ENCODE measurements around the gene SLC15A4. TPM values are rescaled to one million over a fixed set of nuclear protein-coding genes. Genes with fewer than 3 reads are reported as not detected.

Gene SLC15A4
- total and polyA plus RNA-seq, 4 donors: 7.3 to 25.3 (median 14.9) TPM

- H3K27me3 ChIP-seq (ENCODE audit: control insufficient read depth in 4 of 4, insufficient read depth in 4 of 4, low read length in 3 of 4): no peaks in the 10 kb centered on the region
- H3K27ac ChIP-seq (ENCODE audit: low read depth in 1 of 2, low read length in 2 of 2): no peak overlapping the region
- no peak for DNase-seq (ENCODE audit: low spot score)
- H3K9me3 ChIP-seq (ENCODE audit: control insufficient read depth in 4 of 4, low read length in 3 of 4): no peaks in the 10 kb centered on the region
- no peak overlapping the region for H3K9ac ChIP-seq (ENCODE audit: low read depth in 1 of 2, low read length in 2 of 2)
- 74% methylated on average over 13 of the region's 13 CpGs for WGBS
- H3K4me3 ChIP-seq (ENCODE audit: low read depth in 1 of 3, low read length in 3 of 3): no peak overlapping the region
- H3K4me1 ChIP-seq (ENCODE audit: control insufficient read depth in 4 of 4, insufficient read depth in 4 of 4, low read length in 3 of 4): no peaks in the 10 kb centered on the region
- no peaks in the 10 kb centered on the region for H3K36me3 ChIP-seq (ENCODE audit: control insufficient read depth in 4 of 4, insufficient read depth in 3 of 4, low read depth in 1 of 4, low read length in 3 of 4)
- TF ChIP-seq EGR1 (IDR thresholded peaks at IDR 0.05; ENCODE audit: low read depth in 2 of 2) (no peak), RXRA (IDR thresholded peaks at IDR 0.05) (no peak), SP1 (IDR thresholded peaks at IDR 0.05) (no peak), HNF4G (IDR thresholded peaks at IDR 0.05) (no peak), MAX (IDR thresholded peaks at IDR 0.05) (no peak), FOXA1 (IDR thresholded peaks at IDR 0.05) (no peak), JUND (IDR thresholded peaks at IDR 0.05) (no peak), FOXA2 (IDR thresholded peaks at IDR 0.05) (no peak), RAD21 (IDR thresholded peaks at IDR 0.05) (no peak), ATF3 (IDR thresholded peaks at IDR 0.05) (no peak), NR2F2 (IDR thresholded peaks at IDR 0.05) (no peak), HNF4A (conservative IDR thresholded peaks at IDR 0.05) (no peak), YY1 (IDR thresholded peaks at IDR 0.05) (no peak), GABPA (IDR thresholded peaks at IDR 0.05 in 1 of 2, conservative IDR thresholded peaks at IDR 0.05 in 1 of 2) (no peak)
- TF ChIP-seq, protein P1, sequence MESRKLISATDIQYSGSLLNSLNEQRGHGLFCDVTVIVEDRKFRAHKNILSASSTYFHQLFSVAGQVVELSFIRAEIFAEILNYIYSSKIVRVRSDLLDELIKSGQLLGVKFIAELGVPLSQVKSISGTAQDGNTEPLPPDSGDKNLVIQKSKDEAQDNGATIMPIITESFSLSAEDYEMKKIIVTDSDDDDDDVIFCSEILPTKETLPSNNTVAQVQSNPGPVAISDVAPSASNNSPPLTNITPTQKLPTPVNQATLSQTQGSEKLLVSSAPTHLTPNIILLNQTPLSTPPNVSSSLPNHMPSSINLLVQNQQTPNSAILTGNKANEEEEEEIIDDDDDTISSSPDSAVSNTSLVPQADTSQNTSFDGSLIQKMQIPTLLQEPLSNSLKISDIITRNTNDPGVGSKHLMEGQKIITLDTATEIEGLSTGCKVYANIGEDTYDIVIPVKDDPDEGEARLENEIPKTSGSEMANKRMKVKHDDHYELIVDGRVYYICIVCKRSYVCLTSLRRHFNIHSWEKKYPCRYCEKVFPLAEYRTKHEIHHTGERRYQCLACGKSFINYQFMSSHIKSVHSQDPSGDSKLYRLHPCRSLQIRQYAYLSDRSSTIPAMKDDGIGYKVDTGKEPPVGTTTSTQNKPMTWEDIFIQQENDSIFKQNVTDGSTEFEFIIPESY (IDR thresholded peaks at IDR 0.05): no peak
Measured at GRCh38 chr12:128747441-128747840, 76.3 kb downstream of the SLC15A4 start.

- no peaks in the 10 kb centered on the region for H3K4me1 ChIP-seq (ENCODE audit: control insufficient read depth in 4 of 4, insufficient read depth in 4 of 4, low read length in 3 of 4)
- no peak overlapping the region for H3K4me3 ChIP-seq (ENCODE audit: low read depth in 1 of 3, low read length in 3 of 3)
- no peaks in the 10 kb centered on the region for H3K27me3 ChIP-seq (ENCODE audit: control insufficient read depth in 4 of 4, insufficient read depth in 4 of 4, low read length in 3 of 4)
- DNase-seq (ENCODE audit: low spot score): no peak
- H3K27ac ChIP-seq (ENCODE audit: low read depth in 1 of 2, low read length in 2 of 2): no peak overlapping the region
- no peaks in the 10 kb centered on the region for H3K36me3 ChIP-seq (ENCODE audit: control insufficient read depth in 4 of 4, insufficient read depth in 3 of 4, low read depth in 1 of 4, low read length in 3 of 4)
- H3K9ac ChIP-seq (ENCODE audit: low read depth in 1 of 2, low read length in 2 of 2): no peak overlapping the region
- TF ChIP-seq RXRA (IDR thresholded peaks at IDR 0.05) (no peak), GABPA (IDR thresholded peaks at IDR 0.05 in 1 of 2, conservative IDR thresholded peaks at IDR 0.05 in 1 of 2) (no peak), ATF3 (IDR thresholded peaks at IDR 0.05) (no peak), FOXA2 (IDR thresholded peaks at IDR 0.05) (no peak), SP1 (IDR thresholded peaks at IDR 0.05) (no peak), EGR1 (IDR thresholded peaks at IDR 0.05; ENCODE audit: low read depth in 2 of 2) (no peak), RAD21 (IDR thresholded peaks at IDR 0.05) (no peak)
- TF ChIP-seq, protein P1 (IDR thresholded peaks at IDR 0.05): no peak
- no peaks in the 10 kb centered on the region for H3K9me3 ChIP-seq (ENCODE audit: control insufficient read depth in 4 of 4, low read length in 3 of 4)
- WGBS: 59% methylated on average over 11 of the region's 11 CpGs
Measured at GRCh38 chr12:128745772-128746689, 77.7 kb downstream of the SLC15A4 start.

Measured in liver (tissue), 9 donors.